HUDEP-2 (cell line): ENCODE measurements around the gene CNTN6.
A peak's percentile ranks its signal among the peaks of the same experiment; 100 is the strongest.

Experiments used
- DNase-seq, 76 experiments: peaks; one replicate each; lab custom pipeline; 2025; ENCODE audit not compliant: unreplicated experiment in 76 of 76; lab: John Stamatoyannopoulos, UW

Gene CNTN6

DNA sequence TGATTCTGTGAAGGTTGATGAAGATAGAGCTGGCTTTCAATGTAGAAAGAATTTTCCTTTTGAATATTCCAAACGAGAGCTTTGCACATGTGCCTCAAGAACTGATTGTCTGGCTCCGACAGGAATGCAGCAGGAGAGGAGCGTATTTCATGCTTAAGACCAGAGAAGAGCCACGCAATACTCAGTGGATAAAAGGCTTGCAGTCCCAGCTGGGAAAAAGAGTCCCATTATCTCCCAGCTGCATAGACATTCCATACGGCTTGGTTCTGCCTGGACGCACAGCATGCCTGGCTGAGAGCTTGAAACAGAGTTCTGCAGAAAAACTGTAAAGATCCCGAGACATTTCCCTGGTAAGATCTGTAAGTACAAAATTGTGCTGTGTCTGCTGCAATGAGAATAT is at the start of gene CNTN6:
Gene CNTN6, plus strand, starts transcription at position 254 of the 400 bp plus-strand sequence. CDS start 54,985 bp downstream, outside the sequence.
- DNase-seq = no peak

DNA sequence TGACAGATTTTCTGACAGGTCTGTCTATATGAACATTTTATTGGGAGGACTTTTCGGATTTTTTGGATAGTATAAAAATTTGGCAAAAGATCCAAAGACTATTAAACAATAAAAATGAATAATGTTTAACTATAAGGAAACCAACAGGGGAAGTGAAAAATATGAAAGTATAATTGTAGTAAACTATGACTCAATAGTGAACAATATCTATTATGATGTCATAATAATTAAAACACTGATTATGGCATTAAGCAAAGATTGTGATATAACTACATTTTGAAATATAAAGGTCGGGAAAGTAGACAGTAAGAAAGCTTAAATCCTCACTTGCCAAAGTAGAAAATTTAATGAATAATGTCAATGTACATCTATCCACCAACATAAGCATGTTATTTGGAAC is 44.3 kb upstream of the CNTN6 start:
- no peak for DNase-seq

DNA sequence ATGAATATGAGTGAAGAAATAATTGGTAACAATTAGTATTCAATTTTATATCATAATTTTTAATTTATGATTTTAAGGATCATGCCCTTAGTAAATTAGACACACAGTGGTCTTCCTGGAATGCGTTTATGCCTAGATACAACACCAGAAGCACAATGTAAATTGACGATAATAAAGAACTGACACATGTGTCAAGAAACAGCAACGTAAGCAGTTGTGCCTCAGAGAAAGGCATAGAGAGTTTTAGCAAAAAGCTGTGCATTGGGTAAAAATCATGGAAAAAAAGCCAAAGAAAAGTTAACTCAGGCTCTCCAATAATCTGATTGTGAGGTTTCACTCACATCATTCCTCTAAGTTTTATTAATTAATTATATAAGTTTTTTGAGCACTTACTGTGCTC is 37.0 kb upstream of the CNTN6 start:
- DNase-seq = no peak

DNA sequence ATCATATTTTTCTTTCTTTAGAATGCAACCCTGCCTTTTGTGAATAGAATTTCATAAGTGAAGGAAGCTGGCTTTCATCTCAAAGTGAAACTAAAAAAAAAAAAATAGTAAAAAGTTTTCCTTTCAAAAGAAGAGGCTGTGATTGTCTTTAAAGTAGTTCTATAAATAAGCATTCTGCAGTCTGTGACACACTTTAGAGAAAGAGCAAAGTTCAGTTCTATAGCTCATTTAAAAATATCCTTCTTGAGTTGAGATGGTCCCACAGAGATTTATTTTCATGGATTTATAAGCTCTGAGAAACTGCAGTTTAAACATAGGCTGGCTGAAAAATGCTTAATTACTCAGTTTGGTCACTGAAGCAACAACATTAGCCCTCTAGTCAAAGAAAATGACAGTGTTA is 36.1 kb upstream of the CNTN6 start:
- no peak for DNase-seq

DNA sequence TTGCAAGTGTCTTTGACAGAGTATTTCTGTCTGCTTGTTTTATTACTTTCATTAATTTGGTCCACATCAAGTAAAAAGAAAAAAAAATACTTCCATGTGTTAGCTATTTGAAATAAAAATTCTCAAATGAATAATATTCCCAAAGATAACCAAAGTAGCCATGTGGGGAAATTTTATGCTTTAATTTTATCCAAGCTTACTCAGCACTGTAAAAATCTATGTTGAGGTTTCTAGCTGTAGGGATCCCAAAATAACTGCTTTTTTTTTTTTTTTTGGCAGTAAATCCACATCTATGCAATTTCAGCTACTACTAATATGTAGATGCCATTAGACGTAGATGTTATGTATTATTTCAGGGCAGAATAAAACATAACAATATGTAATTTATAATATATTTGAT is 35.4 kb upstream of the CNTN6 start:
- DNase-seq = no peak

DNA sequence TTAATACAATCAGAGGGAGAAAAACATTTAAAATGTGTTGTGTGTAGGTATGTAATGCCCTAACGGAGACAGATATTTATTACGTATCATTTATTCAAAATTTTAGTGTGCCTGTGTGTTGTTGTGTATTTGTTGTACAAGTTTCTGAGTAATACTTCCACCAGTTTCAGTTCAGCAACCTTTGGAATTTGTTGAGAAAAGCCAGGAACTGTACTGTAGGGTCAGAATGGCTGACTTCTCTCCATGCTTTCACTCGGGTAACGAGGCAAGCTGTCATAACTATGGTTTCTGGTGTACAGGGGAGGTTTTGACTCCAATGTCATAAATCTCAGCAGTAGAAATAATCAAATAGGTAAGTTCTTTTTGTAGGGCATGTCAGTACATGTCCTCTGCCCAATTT is 23.8 kb upstream of the CNTN6 start:
- no peak for DNase-seq

DNA sequence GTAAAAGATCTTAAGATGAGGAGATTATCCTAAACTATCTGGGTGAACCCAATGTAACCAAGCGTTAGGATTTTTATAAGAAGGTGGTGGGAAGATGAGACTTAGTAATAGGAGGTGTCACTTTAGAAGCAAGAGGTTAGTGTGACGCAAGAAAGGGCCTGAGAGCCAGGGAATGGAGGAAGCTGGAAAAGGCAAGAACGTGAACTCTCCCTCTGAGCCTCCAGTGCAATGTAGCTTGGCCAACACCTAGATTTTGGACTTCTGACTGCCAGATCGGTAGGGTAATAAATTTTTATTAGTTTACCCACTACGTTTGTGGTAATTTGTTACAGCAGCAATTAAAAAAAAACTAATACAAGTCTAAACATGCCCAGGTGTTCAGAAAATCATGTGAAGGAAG is 20.8 kb upstream of the CNTN6 start:
- no peak for DNase-seq

DNA sequence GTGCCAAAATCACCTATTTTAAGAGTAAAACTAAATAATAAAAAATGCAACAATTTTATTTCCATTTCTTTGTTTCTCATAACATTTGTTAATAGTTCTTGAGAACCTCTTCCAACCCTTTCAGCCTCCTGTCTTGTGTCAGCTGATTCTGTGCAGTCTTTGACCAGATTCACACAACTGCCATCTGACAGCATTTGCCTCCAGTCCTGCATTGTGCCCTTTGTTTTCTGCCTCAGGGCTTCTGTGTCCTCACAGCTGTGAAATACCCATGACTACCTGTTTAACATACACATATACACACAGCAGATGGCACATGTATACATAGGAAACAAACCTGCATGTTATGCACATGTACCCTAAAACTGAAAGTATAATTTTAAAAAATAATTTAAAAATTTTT is 13.2 kb upstream of the CNTN6 start:
- no peak for DNase-seq

DNA sequence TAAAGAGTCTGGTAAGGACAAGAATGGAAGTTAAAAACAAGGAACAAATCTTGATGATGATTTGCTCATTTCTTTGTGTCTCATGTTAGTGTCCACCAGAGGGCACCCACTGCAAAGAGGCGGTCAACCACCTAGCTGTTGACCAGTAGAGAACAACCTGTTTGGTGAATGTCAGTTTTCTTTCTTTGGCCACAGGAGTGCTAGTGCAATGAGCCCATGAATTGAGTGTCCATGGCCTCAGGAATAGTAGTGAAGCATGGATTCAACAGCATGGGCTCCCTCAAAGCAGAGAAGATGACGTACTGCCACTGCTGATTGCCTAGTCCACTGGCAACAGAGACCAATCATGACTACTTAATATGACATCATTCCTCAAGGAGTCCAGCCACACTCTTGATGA is 10.7 kb upstream of the CNTN6 start:
- DNase-seq = peak in 5 of 76 experiments; percentile 1 to 18 (median 3)

DNA sequence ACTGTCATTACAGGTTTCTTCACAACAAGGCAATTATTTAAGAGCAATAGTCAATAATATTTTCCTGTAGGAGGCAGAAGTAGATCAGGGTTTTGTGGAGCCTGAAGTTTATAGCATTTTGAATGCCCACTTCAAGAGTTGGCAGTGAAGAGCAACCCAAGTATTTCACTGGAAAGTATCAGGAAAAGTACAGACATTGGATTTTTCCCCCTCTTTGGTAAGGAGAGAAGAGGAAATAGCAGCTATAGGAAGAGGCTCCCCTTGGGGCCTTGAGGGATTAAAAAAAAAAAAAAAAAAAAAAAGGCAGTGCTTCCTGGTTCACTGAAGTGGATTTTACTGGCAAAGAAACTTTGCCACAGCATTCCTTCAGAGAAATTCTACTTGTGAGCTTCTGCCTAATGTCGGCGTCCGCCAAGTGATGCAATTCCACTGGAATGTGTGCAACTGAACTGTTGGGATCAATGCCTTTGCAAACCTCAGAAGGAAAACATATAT is 5.7 kb upstream of the CNTN6 start:
- no peak for DNase-seq

DNA sequence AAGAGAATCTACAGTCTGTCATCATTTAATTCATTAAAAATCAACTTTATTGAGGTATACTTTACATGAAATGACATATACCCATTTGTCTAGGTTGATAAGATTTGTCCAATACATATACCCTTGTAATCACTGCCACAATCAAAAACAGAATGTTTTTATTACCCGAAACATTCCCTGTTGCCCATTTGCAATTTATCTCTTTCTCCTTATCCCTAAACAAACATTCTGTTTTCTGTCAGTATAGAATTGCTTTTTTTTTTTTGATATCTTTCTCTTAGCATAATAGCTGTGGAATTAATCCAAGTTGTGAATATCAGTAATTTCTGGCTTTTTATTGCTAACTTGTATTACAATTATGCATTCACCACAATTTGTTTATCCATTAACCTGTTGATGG is 4.3 kb upstream of the CNTN6 start:
- DNase-seq = no peak

DNA sequence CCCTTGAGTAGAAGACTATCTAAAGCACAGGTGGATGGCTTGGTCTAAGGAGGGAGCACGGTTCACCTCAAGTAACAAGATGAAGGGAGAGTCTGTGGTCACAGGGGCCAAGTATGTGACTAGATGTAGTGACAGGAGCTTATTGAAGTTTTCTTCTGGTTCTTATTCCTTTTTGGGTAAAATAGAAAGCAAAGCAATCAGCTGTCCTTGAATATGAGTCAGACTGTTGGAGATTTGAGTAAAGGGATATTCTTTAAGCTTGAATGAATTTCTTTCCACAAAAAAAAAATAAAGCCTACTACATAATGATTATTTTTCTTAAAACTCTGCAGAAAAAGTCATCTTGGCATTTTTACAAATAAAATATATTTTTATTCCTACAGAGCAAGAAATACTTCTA is 1.5 kb upstream of the CNTN6 start:
- DNase-seq = no peak

DNA sequence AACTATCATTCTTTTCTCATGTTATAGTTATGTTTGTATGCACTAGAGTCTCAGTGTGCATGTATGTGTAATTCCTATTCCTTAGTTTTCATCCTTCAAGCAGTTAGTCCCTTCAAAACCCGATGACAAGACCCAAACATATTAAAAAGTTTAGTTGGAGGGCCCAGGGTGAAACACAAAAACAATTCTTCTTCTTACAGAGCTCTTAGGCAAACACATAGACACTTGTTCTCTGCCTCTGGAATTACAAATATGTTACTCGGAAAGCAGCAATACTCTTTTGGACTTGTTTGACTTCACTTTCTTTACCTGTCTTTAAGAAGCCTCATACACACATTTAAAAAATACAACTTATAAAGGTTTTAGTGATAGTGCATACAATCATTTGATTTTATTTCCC is 763 bp upstream of the CNTN6 start:
- no peak for DNase-seq

DNA sequence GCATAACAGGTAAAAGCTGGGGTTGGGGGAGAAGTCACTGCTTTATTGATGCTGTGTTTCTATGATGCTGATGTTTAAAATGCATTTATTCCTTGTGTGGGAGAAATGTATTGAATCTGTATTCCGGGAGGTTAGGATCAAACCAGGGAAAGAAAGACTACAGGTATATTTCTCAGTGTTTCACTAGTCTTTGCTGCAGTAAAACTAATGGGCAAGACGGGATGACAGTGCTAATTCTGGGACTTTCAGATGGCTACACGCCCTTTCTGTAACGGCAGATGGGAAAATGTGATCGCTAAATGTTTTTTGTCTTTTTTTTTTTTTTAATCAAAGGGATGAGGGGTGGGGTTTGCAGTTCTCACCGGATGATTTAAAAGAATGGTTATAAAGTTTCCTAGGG is 393 bp downstream of the CNTN6 start:
- no peak for DNase-seq

DNA sequence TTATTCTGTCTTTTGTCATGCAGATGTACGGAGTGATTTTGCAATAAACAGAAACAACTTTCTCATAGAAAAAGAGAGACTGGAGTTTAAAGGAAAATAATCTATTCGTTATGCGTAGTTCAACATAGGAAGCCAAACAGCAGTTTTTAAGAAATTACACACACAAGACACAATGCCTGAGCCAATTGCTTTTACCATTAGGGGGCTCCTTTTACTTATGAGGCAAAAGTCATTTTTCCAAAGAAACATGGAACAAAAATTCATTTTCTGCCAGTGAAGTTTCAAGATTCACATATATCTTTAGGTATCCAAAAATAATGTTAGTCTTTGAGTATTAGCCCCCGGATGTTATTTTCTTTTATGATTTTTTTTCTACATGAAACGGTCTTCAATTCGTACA is 10.7 kb downstream of the CNTN6 start:
- DNase-seq = no peak

DNA sequence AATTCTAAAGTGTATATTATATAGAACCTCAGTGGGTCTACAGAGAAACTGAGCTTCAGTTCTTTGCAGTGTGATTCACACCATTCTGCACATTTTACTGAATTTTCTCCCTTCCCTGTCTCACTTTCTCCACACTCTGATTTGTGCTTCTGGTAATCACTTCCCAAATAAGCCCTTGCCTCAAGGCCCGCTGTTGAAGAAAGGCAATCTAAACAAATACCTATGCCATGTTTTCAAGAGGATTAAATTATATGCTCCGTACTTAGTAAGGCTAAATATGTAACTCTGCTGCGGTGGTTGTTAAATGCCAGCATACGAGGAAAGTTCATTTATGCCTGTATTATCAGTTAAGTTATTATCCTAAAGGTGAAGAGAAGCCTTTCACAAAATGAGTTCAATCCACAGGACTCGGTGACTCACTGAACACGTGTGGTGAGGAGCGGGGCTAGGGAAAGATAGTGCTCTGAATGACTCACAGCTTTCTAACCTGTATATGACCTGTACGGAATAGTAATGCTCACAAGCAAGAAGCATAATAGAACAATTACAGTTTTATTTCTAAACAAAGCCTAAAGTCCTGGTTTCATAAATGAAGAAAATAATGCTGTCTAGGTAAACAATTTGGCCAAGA is 25.1 kb downstream of the CNTN6 start:
- DNase-seq = no peak

DNA sequence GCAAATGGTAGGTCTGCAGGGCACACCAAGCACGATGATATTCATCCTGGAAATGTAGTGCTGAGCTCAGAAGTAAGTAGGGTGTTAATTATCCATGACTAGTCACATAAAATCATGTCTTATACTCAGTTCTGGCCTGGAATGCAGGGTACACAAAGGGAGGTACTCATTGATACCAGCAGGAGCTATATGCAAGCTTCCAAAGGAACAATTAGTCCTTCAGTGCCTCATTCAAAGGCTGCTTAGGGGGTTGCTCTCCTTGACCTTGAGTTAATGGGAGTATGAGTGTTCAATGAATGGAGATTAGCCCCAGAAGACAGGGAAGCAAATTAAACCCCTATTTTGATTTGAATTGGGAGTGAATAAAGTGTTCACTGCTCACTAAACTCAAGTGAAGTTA is 38.3 kb downstream of the CNTN6 start:
- DNase-seq = no peak

DNA sequence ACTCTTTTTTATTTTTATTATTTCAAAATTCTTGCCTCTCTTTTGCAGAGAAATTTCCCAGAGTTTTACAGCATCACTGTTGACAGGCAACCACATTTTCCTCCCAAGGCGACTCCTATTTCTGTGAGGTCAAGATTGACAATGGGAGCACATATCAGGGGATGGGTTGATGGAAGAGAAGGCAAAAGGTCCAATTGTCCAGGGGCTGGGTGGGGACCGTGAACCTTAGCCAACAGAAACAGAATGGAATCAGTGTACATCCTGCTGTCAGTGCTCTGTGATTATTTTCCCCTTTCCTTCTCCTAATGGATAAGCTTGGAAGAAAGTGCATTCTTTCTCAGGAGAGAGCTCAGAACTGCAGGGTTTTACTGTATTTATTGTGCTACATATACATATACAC is 42.4 kb downstream of the CNTN6 start:
- no peak for DNase-seq

DNA sequence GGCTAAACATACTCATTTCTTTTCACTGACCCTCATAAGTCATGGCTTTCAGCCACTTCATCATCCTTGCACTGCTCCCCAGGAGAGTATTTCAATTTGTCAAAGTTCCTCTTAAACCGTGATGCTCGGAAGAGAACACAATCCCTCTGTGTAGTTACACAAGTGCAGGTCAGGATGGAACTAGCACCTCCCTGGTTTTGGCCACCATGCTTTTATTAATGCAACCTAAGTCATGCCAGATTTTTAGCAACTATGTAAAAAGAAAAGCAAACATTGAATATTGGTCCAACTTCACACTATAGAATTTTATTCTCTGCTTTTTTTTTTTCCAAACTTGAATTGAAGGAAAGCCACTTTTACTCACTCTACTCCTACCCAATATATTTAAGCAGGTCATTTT is 45.2 kb downstream of the CNTN6 start:
- DNase-seq = no peak

DNA sequence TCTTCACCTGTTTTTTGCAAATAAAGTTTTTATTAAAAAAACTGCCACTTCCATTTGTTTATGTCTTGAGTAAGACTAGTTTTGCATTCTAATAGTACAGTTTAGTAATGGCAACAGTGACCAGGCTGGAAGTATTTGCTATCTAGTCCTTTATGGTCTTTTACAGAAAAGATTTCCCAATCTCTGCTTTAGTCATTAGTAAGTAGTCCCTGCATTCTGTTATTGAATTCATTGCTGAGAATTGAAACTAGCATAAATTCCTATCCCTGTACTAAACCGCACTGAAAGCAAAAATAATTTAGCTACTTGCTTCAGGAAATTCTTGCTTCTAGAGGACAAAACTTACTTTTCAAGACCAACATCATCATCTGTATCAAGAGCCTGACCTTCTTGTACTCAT is 46.2 kb downstream of the CNTN6 start:
- no peak for DNase-seq

DNA sequence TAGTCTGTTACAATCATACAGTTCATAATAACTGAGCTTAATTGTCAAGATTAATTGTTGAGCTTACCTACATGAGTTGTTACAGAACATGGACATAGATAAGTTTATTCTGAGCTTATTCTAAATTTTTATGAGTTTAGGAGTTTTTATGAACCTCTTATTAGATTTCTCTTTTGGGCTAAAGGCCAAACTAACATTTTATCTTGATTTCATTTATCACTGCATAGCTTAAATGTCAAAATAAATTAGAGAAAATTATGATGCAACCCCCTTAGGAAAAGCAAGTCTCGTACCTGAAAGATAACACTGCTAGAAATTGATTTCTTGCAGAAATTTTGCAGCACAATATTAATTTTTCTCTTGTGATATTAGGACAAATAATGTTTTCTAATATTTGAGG is 54.5 kb downstream of the CNTN6 start:
- DNase-seq = no peak

DNA sequence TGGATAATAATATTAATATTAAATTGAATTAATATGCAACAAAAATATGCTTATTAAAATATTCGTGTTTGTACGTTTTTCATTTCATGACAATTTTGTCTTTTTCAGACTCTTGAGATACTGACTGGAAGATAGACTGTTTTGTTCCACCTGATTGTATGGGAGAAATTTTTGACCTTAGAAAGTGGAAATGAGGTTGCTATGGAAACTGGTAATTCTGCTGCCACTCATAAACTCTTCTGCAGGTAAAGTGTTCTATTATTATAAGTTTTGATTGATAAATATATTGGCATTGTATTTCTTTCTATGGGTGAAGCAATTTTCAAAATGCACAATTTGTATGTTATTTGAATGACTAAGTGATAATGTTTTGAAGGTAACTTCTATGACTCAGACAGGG is 55.0 kb downstream of the CNTN6 start:
- DNase-seq = no peak

DNA sequence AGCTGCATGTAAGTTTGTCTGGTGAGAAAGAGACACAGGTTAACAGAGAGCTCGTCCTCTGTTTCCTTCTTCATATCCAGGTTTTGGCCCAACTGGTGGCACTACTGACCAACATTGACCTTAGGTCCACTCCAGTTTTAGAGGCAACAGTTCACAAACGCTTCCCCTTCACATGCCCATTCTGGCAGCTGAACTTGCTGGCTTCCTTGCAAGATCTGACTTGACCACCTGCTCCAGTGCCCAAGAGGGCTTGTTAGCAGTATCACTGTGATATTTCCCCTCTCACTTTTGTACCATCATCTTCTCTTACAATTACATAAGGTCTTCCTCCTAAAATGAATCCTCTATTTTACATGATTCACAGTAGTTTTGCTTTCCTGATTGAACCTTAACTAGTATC is 71.3 kb downstream of the CNTN6 start:
- no peak for DNase-seq
